HepG2 (cell line): ENCODE results near the gene CSTF1. TPM values are rescaled to one million over a fixed set of nuclear protein-coding genes. Genes with fewer than 3 reads are reported as not detected.

Experiments used
- ATAC-seq: fragments of 200-7000 bp; cut with Tn5 transposase; 3 replicates; pipeline ENCODE4 v1.9.1; 2020; ENCODE audit warnings: mild to moderate bottlenecking, moderate library complexity
- BruUV-seq: library from RNA; stranded (reverse); fragments of 400-500 nt; replicated peaks from 2 replicates; lab custom pipeline; 2021; lab: Mats Ljungman, UMichigan
- CTCF ChIA-PET: fragments of 300-600 bp; formaldehyde crosslinking; extraction: SDS; loops from one replicate; lab custom pipeline; 2021; ENCODE audit warnings: low total read pairs, inconsistent platforms, low intra/inter-chr PET ratio; lab: Yijun Ruan, JAX
- POLR2A ChIA-PET: fragments of 350-600 bp; sonication (Branson Sonifier 250); formaldehyde crosslinking; loops from one replicate; lab custom pipeline; 2020; ENCODE audit warnings: antibody characterized with exemption, inconsistent platforms; lab: Yijun Ruan, JAX
- DNase-seq: peaks from one replicate; pipeline ENCODE4 v3.0.0-alpha.2; 2015; ENCODE audit warnings: low spot score
- FAIRE-seq: peaks from 3 replicates; lab custom pipeline; 2011; peaks lifted over from hg19 to GRCh38; lab: Jason Lieb, UNC
- H2AFZ ChIP-seq: one replicate; pipeline ENCODE4 v1.6.1; 2011; ENCODE audit warnings: low read length, inconsistent platforms
- H3K27ac ChIP-seq: fragments of 300-600 bp; 3 replicates; pipeline ENCODE4 v1.8.0; 2011; ENCODE audit warnings: mixed run types, mild to moderate bottlenecking, mixed read lengths, low read length, inconsistent platforms; ENCODE audit not compliant: insufficient read depth; ENCODE audit errors: extremely low read length
- H3K27me3 ChIP-seq, 2 experiments: fragments of 200-600 bp in 1 of 2; 2 replicates in 1 of 2; 3 replicates in 1 of 2; pipeline versions ENCODE4 v1.6.0 to v1.8.0; 2011; ENCODE audit warnings: low read length in 2 of 2, mild to moderate bottlenecking in 2 of 2, moderate library complexity in 2 of 2, inconsistent platforms in 1 of 2; ENCODE audit not compliant: insufficient read depth in 2 of 2, control insufficient read depth in 1 of 2
- H3K36me3 ChIP-seq, 2 experiments: fragments of 200-600 bp in 1 of 2; replicated peaks in 1 of 2; 2 replicates in 1 of 2; 3 replicates in 1 of 2; pipeline versions ENCODE4 v1.5.1 to v1.8.0; 2011; ENCODE audit warnings: low read length in 2 of 2, inconsistent platforms in 1 of 2; ENCODE audit not compliant: insufficient read depth in 2 of 2, control insufficient read depth in 1 of 2
- H3K4me1 ChIP-seq: 2 replicates; pipeline ENCODE4 v1.5.1; 2012; ENCODE audit warnings: low read length, inconsistent platforms; ENCODE audit not compliant: insufficient read depth
- H3K4me2 ChIP-seq: 2 replicates; pipeline ENCODE4 v1.6.0; 2011; ENCODE audit warnings: low read depth, low read length, inconsistent platforms
- H3K4me3 ChIP-seq, 3 experiments: fragments of 200-600 bp in 1 of 3; sonication (generic), shearing (Covaris generic) in 1 of 3; replicated peaks in 1 of 3; 2 replicates each; pipeline ENCODE4 v1.5.1; 2011 to 2016; ENCODE audit warnings: low read length in 3 of 3, inconsistent platforms in 2 of 3, low read depth in 2 of 3, mild to moderate bottlenecking in 2 of 3, control low read depth in 1 of 3, mixed read lengths in 1 of 3; ENCODE audit not compliant: insufficient read depth in 1 of 3
- H3K79me2 ChIP-seq: one replicate; pipeline ENCODE4 v1.6.1; 2011; ENCODE audit warnings: low read length, inconsistent platforms; ENCODE audit not compliant: insufficient read depth
- H3K9ac ChIP-seq: 2 replicates; pipeline ENCODE4 v1.6.0; 2011; ENCODE audit warnings: mild to moderate bottlenecking, low read depth, low read length, inconsistent platforms; ENCODE audit not compliant: insufficient read depth
- H3K9me3 ChIP-seq: 2 replicates; pipeline ENCODE4 v1.5.1; 2012; ENCODE audit warnings: mild to moderate bottlenecking, low read length
- H4K20me1 ChIP-seq: 2 replicates; pipeline ENCODE4 v1.6.0; 2011; ENCODE audit warnings: inconsistent platforms, mild to moderate bottlenecking, low read length, moderate library complexity; ENCODE audit not compliant: insufficient read depth
- CREM ChIP-seq, 2 experiments: sonication (generic) in 1 of 2; formaldehyde crosslinking in 1 of 2; IDR thresholded peaks; 2 replicates each; pipeline versions ENCODE4 v1.4.0 to v1.6.1; 2016 to 2020; ENCODE audit warnings: antibody characterized with exemption in 1 of 2, mild to moderate bottlenecking in 1 of 2, missing genetic modification reagents in 1 of 2
- MAFF ChIP-seq: IDR thresholded peaks from 2 replicates; pipeline ENCODE4 v1.6.1; 2011; ENCODE audit warnings: low read depth, low read length, improper control_type of control experiment
- RBM22 ChIP-seq: fragments of 200-400 bp; formaldehyde crosslinking; optimal IDR thresholded peaks from 2 replicates; pipeline ENCODE3; 2017; ENCODE audit warnings: mild to moderate bottlenecking, low read length, moderate library complexity
- SCMH1 ChIP-seq: sonication (generic); formaldehyde crosslinking; IDR thresholded peaks from 2 replicates; pipeline ENCODE4 v1.9.0; 2021; ENCODE audit warnings: missing genetic modification reagents, mild to moderate bottlenecking, borderline replicate concordance
- ZNF143 ChIP-seq: sonication (generic); formaldehyde crosslinking; IDR thresholded peaks from 2 replicates; pipeline ENCODE4 v1.4.0; 2020; ENCODE audit warnings: missing genetic modification reagents
- ZNF230 ChIP-seq: sonication (generic); formaldehyde crosslinking; IDR thresholded peaks from 2 replicates; pipeline ENCODE4 v1.4.0; 2020; ENCODE audit warnings: mild to moderate bottlenecking, missing genetic modification reagents
- ZNF660 ChIP-seq: sonication (generic); formaldehyde crosslinking; IDR thresholded peaks from 2 replicates; pipeline ENCODE4 v1.5.1; 2020; ENCODE audit warnings: mild to moderate bottlenecking, low read depth, missing genetic modification reagents, borderline replicate concordance
- ZNF670 ChIP-seq: sonication (generic); formaldehyde crosslinking; IDR thresholded peaks from 2 replicates; pipeline ENCODE4 v1.8.0; 2022; ENCODE audit warnings: mild to moderate bottlenecking, missing genetic modification reagents, borderline replicate concordance
- WGBS: methylation state at CpG from one replicate; pipeline ENCODE4 v1.1.6; 2017; ENCODE audit warnings: low lambda C conversion rate; 5-methylcytosine and 5-hydroxymethylcytosine counted together
- in situ Hi-C: cut with HindIII; loops from 2 replicates; pipeline ENCODE4 v1.10.0; 2017; ENCODE audit warnings: low pct_unique_long_range_greater_than_20kb; ENCODE audit not compliant: extremely low pct_ligation_motif_present
- intact Hi-C: fragments of 100-400 bp; cut with micrococcal nuclease; formaldehyde crosslinking; loops from one replicate; pipeline ENCODE4 v1.10.0; 2022; ENCODE audit not compliant: unreplicated experiment
- polyA plus RNA-seq, 8 experiments: library from polyadenylated mRNA; depleted of rRNA in 3 of 8; stranded (reverse) in 7 of 8; unstranded in 1 of 8; fragments of >200 nt; fragmentation: Illumina TruSeq in 4 of 8; extraction: Trizol in 4 of 8; gene quantifications; 2 replicates each; pipeline versions ENCODE4 v1.2.1 to v1.2.3, GENCODE V29; 2011 to 2016; ENCODE audit warnings: low read depth in 4 of 8, missing spikeins in 1 of 8, mixed read lengths in 1 of 8; ENCODE audit not compliant: insufficient read depth in 1 of 8
- total RNA-seq, 5 experiments: library from RNA; depleted of rRNA; stranded (reverse); fragments of >200 nt; fragmentation: Illumina TruSeq; extraction: Trizol; gene quantifications; 2 replicates each; pipeline ENCODE4 v1.2.3, GENCODE V29; 2016; ENCODE audit warnings: low read depth in 1 of 5
- TF ChIP-seq, protein P1 (sequence below): sonication (generic); formaldehyde crosslinking; IDR thresholded peaks from 2 replicates; pipeline ENCODE4 v1.9.0; 2021; ENCODE audit warnings: mild to moderate bottlenecking, missing genetic modification reagents
- TF ChIP-seq, protein P2 (sequence below): fragments of 450-650 bp; IDR thresholded peaks from 2 replicates; pipeline ENCODE4 v1.6.1; 2016

The CSTF1 gene
- total and polyA plus RNA-seq, 2 of the 13 experiments (the other 11 are each of a cell fraction or from before 2014, with no cell fraction given), result 70.9 to 100 TPM

DNA sequence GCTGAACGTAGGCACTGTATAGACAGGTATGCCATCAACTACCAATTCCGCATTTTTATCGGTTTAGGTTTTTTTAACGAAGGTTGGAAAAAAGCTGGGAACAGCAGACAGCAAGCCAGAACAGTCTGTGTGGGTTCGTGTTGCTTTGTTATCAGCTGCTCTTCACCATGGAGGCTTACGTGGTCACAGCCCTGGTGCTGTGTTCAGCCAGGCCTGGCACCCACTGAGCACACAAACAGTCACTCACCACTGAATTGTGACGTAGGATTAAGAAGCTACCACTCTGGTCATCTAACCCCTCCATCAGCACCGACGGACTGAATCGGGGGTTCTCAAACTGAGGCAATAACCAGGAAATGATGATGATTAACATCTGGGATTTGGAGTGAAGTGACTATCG lies 20.5 kb upstream of the CSTF1 start (continued):
- TF ChIP-seq ZNF660 (CRISPR knock-in tag) (no peak), CREM (IDR thresholded peaks at IDR 0.05) (no peak), CREM (CRISPR knock-in tag; IDR thresholded peaks at IDR 0.05) (no peak)

DNA sequence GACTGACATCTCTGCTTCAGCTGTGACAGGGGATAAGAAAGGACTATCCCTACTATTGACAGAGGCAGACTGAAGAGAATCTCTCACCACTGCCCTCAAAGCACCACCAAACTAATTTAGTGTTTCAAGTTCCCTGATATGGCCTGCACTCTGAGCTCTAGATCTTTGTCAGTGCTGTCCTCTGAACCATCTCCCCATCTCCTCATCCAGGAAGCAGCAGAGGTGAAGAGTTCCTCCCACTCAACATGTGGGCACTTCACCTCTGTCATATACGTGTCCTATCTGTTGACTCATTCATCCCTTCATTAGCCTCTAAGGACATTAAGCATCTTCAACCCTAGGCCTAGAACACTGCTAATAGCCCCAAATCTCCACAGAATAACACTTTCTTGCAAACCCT lies 19.6 kb upstream of the CSTF1 start:
- peaks cover 37 to 93% of the 10 kb centered on the region in 2 experiments for H3K36me3 ChIP-seq
- no peak overlapping the region for H3K27ac ChIP-seq
- H3K9ac ChIP-seq, result no peak overlapping the region
- no peaks in the 10 kb centered on the region for H3K4me1 ChIP-seq
- peaks cover 48% of the 10 kb centered on the region for H3K79me2 ChIP-seq
- ATAC-seq (no peak), DNase-seq (no peak), FAIRE-seq (no peak)
- POLR2A ChIA-PET, result interaction anchor here (1.1 to 4.4 kb wide), 3 partner anchors 10 to 19 kb away, joined by 3 to 14 read pairs (median 4); partner anchors contain the start of genes AURKA, CSTF1 and FAM210B
- no peak overlapping the region for H3K4me2 ChIP-seq
- H2AFZ ChIP-seq, result no peak overlapping the region
- CTCF ChIA-PET, result no interaction called here
- H3K4me3 ChIP-seq, result no peak overlapping the region
- no TSS peak for BruUV-seq
- in situ Hi-C loops, result no loop called here
- TF ChIP-seq SCMH1 (CRISPR knock-in tag) (no peak), ZNF670 (CRISPR knock-in tag) (no peak), MAFF (no peak), RBM22 (peak; percentile 46), ZNF143 (CRISPR knock-in tag) (no peak), ZNF230 (CRISPR knock-in tag) (no peak)
- TF ChIP-seq, protein P1, sequence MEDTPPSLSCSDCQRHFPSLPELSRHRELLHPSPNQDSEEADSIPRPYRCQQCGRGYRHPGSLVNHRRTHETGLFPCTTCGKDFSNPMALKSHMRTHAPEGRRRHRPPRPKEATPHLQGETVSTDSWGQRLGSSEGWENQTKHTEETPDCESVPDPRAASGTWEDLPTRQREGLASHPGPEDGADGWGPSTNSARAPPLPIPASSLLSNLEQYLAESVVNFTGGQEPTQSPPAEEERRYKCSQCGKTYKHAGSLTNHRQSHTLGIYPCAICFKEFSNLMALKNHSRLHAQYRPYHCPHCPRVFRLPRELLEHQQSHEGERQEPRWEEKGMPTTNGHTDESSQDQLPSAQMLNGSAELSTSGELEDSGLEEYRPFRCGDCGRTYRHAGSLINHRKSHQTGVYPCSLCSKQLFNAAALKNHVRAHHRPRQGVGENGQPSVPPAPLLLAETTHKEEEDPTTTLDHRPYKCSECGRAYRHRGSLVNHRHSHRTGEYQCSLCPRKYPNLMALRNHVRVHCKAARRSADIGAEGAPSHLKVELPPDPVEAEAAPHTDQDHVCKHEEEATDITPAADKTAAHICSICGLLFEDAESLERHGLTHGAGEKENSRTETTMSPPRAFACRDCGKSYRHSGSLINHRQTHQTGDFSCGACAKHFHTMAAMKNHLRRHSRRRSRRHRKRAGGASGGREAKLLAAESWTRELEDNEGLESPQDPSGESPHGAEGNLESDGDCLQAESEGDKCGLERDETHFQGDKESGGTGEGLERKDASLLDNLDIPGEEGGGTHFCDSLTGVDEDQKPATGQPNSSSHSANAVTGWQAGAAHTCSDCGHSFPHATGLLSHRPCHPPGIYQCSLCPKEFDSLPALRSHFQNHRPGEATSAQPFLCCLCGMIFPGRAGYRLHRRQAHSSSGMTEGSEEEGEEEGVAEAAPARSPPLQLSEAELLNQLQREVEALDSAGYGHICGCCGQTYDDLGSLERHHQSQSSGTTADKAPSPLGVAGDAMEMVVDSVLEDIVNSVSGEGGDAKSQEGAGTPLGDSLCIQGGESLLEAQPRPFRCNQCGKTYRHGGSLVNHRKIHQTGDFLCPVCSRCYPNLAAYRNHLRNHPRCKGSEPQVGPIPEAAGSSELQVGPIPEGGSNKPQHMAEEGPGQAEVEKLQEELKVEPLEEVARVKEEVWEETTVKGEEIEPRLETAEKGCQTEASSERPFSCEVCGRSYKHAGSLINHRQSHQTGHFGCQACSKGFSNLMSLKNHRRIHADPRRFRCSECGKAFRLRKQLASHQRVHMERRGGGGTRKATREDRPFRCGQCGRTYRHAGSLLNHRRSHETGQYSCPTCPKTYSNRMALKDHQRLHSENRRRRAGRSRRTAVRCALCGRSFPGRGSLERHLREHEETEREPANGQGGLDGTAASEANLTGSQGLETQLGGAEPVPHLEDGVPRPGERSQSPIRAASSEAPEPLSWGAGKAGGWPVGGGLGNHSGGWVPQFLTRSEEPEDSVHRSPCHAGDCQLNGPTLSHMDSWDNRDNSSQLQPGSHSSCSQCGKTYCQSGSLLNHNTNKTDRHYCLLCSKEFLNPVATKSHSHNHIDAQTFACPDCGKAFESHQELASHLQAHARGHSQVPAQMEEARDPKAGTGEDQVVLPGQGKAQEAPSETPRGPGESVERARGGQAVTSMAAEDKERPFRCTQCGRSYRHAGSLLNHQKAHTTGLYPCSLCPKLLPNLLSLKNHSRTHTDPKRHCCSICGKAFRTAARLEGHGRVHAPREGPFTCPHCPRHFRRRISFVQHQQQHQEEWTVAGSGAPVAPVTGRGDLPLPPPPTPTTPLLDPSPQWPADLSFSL (CRISPR knock-in tag), result 0 out of 2 replicates have a peak, but pooled peaks have one; percentile 19
- TF ChIP-seq, protein P2, sequence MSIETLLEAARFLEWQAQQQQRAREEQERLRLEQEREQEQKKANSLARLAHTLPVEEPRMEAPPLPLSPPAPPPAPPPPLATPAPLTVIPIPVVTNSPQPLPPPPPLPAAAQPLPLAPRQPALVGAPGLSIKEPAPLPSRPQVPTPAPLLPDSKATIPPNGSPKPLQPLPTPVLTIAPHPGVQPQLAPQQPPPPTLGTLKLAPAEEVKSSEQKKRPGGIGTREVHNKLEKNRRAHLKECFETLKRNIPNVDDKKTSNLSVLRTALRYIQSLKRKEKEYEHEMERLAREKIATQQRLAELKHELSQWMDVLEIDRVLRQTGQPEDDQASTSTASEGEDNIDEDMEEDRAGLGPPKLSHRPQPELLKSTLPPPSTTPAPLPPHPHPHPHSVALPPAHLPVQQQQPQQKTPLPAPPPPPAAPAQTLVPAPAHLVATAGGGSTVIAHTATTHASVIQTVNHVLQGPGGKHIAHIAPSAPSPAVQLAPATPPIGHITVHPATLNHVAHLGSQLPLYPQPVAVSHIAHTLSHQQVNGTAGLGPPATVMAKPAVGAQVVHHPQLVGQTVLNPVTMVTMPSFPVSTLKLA, result no peak
- H3K9me3 ChIP-seq, result no peaks in the 10 kb centered on the region
- no peaks in the 10 kb centered on the region for H3K27me3 ChIP-seq
- intact Hi-C loops, result no loop called here
- 97% methylated on average over 1 of the region's 1 CpG for WGBS
- H4K20me1 ChIP-seq, result peaks cover 5% of the 10 kb centered on the region; the same call in 1 of the 2 replicates
